ENCODE measurements around the gene ABHD16B. TPM values are rescaled to one million over a fixed set of nuclear protein-coding genes. Genes with fewer than 3 reads are reported as not detected.

Gene ABHD16B
- total and polyA plus RNA-seq, 2 of the 13 experiments (the other 11 are each of a cell fraction or from before 2014, with no cell fraction given) = not detected

DNA sequence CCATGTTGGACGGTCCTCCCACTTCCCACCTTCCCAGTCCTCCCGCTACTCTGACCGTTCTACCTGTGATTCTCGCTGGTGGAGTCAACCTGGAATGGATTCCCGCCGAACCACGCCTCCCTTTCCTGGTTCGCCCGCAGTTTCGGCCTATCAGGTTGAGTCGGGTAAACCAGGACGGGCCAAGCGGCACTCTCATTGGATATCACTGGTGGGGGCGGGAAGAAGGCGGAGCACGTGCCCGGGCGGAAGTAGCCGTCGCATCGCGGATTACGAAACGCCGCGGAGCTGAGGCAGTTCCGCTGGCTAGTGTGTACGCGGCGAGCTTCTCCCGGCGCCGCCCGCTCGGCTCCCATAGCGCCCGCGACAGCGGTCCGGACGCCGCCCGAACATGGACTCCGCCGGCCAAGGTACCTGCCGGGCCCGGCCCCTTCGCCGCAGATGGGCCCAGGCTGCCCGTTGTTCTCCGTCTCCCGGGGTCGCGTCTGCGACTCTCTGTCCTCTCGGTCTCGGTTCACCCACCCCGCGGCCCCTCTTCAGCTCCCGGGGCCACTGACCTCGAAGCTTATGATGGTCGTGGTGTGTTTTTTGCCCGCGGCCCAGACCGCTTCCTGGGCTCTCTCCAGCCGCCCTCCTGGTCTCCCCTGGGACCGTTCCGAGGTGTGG lies 3.8 kb downstream of the ABHD16B start, which contains the start of gene TPD52L2 (continued):
- TF ChIP-seq, protein P1, sequence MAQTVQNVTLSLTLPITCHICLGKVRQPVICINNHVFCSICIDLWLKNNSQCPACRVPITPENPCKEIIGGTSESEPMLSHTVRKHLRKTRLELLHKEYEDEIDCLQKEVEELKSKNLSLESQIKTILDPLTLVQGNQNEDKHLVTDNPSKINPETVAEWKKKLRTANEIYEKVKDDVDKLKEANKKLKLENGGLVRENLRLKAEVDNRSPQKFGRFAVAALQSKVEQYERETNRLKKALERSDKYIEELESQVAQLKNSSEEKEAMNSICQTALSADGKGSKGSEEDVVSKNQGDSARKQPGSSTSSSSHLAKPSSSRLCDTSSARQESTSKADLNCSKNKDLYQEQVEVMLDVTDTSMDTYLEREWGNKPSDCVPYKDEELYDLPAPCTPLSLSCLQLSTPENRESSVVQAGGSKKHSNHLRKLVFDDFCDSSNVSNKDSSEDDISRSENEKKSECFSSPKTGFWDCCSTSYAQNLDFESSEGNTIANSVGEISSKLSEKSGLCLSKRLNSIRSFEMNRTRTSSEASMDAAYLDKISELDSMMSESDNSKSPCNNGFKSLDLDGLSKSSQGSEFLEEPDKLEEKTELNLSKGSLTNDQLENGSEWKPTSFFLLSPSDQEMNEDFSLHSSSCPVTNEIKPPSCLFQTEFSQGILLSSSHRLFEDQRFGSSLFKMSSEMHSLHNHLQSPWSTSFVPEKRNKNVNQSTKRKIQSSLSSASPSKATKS (CRISPR knock-in tag; IDR thresholded peaks at IDR 0.05) = peak; percentile 95; the same call in 1 of the 2 replicates
- TF ChIP-seq PITX1 (CRISPR knock-in tag; IDR thresholded peaks at IDR 0.05) (peak; percentile 98), GTF2F1 (IDR thresholded peaks at IDR 0.05; ENCODE audit: low read length) (peak; percentile 59; the same call in 1 of the 2 replicates), POLR2A (IDR thresholded peaks at IDR 0.05; ENCODE audit: insufficient read depth in 1 of 2, low read depth in 2 of 2, low read length in 2 of 2) (peak in 1 of 2 experiments; percentile 98; a peak in 2 of 4 replicates), ZNF256 (CRISPR knock-in tag; conservative IDR thresholded peaks at IDR 0.05) (peak; percentile 35; the same call in 1 of the 2 replicates), ATRX (CRISPR knock-in tag; IDR thresholded peaks at IDR 0.05; ENCODE audit: borderline replicate concordance) (no peak), KLF13 (CRISPR knock-in tag; IDR thresholded peaks at IDR 0.05) (peak; percentile 89; the same call in 1 of the 2 replicates), CBX1 (IDR thresholded peaks at IDR 0.05; ENCODE audit: low read depth) (peak; percentile 65), ZNF607 (CRISPR knock-in tag; IDR thresholded peaks at IDR 0.05; ENCODE audit: borderline replicate concordance) (peak; percentile 94; the same call in 1 of the 2 replicates), ZBTB21 (CRISPR knock-in tag; IDR thresholded peaks at IDR 0.05) (peak; percentile 95), KAT7 (CRISPR knock-in tag; IDR thresholded peaks at IDR 0.05; ENCODE audit: borderline replicate concordance) (peak; percentile 17; the same call in 1 of the 2 replicates), FOXK1 (CRISPR knock-in tag; IDR thresholded peaks at IDR 0.05; ENCODE audit: borderline replicate concordance, low read depth) (peak; percentile 95), ZFAT (CRISPR knock-in tag; conservative IDR thresholded peaks at IDR 0.05) (peak; percentile 82; the same call in 1 of the 2 replicates), SYNCRIP (IDR thresholded peaks at IDR 0.05; ENCODE audit: insufficient read depth, low read depth, low read length) (no peak), RCOR2 (CRISPR knock-in tag; IDR thresholded peaks at IDR 0.05) (no peak), ZNF296 (CRISPR knock-in tag; conservative IDR thresholded peaks at IDR 0.05) (peak; percentile 85; the same call in 1 of the 2 replicates), SIX1 (CRISPR knock-in tag; IDR thresholded peaks at IDR 0.05; ENCODE audit: borderline replicate concordance) (peak; percentile 47; the same call in 1 of the 2 replicates), NR1H2 (CRISPR knock-in tag; IDR thresholded peaks at IDR 0.05; ENCODE audit: borderline replicate concordance, low read depth) (peak; percentile 95)
- TF ChIP-seq, protein P2, sequence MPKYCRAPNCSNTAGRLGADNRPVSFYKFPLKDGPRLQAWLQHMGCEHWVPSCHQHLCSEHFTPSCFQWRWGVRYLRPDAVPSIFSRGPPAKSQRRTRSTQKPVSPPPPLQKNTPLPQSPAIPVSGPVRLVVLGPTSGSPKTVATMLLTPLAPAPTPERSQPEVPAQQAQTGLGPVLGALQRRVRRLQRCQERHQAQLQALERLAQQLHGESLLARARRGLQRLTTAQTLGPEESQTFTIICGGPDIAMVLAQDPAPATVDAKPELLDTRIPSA (CRISPR knock-in tag; IDR thresholded peaks at IDR 0.05; ENCODE audit: borderline replicate concordance) = peak; percentile 77; the same call in 1 of the 2 replicates
- TF ChIP-seq, protein P3, sequence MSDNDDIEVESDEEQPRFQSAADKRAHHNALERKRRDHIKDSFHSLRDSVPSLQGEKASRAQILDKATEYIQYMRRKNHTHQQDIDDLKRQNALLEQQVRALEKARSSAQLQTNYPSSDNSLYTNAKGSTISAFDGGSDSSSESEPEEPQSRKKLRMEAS (IDR thresholded peaks at IDR 0.05) = peak; percentile 99
- TF ChIP-seq, protein P4, sequence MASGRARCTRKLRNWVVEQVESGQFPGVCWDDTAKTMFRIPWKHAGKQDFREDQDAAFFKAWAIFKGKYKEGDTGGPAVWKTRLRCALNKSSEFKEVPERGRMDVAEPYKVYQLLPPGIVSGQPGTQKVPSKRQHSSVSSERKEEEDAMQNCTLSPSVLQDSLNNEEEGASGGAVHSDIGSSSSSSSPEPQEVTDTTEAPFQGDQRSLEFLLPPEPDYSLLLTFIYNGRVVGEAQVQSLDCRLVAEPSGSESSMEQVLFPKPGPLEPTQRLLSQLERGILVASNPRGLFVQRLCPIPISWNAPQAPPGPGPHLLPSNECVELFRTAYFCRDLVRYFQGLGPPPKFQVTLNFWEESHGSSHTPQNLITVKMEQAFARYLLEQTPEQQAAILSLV (CRISPR knock-in tag; IDR thresholded peaks at IDR 0.05; ENCODE audit: borderline replicate concordance) = peak; percentile 99
- TF ChIP-seq, protein P5, sequence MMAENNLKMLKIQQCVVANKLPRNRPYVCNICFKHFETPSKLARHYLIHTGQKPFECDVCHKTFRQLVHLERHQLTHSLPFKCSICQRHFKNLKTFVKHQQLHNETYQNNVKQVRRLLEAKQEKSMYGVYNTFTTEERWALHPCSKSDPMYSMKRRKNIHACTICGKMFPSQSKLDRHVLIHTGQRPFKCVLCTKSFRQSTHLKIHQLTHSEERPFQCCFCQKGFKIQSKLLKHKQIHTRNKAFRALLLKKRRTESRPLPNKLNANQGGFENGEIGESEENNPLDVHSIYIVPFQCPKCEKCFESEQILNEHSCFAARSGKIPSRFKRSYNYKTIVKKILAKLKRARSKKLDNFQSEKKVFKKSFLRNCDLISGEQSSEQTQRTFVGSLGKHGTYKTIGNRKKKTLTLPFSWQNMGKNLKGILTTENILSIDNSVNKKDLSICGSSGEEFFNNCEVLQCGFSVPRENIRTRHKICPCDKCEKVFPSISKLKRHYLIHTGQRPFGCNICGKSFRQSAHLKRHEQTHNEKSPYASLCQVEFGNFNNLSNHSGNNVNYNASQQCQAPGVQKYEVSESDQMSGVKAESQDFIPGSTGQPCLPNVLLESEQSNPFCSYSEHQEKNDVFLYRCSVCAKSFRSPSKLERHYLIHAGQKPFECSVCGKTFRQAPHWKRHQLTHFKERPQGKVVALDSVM (CRISPR knock-in tag; IDR thresholded peaks at IDR 0.05) = no peak
- TF ChIP-seq, protein P6, sequence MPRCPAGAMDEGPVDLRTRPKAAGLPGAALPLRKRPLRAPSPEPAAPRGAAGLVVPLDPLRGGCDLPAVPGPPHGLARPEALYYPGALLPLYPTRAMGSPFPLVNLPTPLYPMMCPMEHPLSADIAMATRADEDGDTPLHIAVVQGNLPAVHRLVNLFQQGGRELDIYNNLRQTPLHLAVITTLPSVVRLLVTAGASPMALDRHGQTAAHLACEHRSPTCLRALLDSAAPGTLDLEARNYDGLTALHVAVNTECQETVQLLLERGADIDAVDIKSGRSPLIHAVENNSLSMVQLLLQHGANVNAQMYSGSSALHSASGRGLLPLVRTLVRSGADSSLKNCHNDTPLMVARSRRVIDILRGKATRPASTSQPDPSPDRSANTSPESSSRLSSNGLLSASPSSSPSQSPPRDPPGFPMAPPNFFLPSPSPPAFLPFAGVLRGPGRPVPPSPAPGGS (CRISPR knock-in tag; IDR thresholded peaks at IDR 0.05) = peak; percentile 89

Measured in HepG2 (cell line).